ENCODE results near the gene OR14I1.

OR14I1 gene

GRCh38 chr1:248710305-248710900, 7.8 kb upstream of the OR14I1 start:
- Histone ChIP-seq H3K27me3 (no peaks in the 10 kb centered on the region), H3K36me3 (no peaks in the 10 kb centered on the region), H3K4me3 (ENCODE audit: low read depth, low read length) (no peak overlapping the region), H3K4me1 (no peaks in the 10 kb centered on the region), H3K9me3 (no peaks in the 10 kb centered on the region; the same call in 1 of the 2 replicates)
- DNase-seq = no peak
- TF ChIP-seq CTCF (IDR thresholded peaks at IDR 0.05; ENCODE audit: low read depth, low read length) = no peak

- no peaks in the 10 kb centered on the region for H3K9me3 ChIP-seq
Measured at GRCh38 chr1:248704606-248705005, 2.0 kb upstream of the OR14I1 start.

GRCh38 chr1:248703674-248704073, 1.1 kb upstream of the OR14I1 start:
- H3K36me3 ChIP-seq = no peaks in the 10 kb centered on the region
- TF ChIP-seq CTCF (IDR thresholded peaks at IDR 0.05; ENCODE audit: low read depth, low read length) = no peak
- H3K4me1 ChIP-seq = no peaks in the 10 kb centered on the region
- DNase-seq = no peak
- no peaks in the 10 kb centered on the region for H3K27me3 ChIP-seq
- H3K4me3 ChIP-seq (ENCODE audit: low read depth, low read length) = no peak overlapping the region
- no peaks in the 10 kb centered on the region for H3K9me3 ChIP-seq

More at GRCh38 chr1:248704606-248705005, 2.0 kb upstream of the OR14I1 start:
- Histone ChIP-seq H3K27me3 (no peaks in the 10 kb centered on the region), H3K4me3 (ENCODE audit: low read depth, low read length) (no peak overlapping the region), H3K36me3 (no peaks in the 10 kb centered on the region), H3K4me1 (no peaks in the 10 kb centered on the region)
- TF ChIP-seq CTCF (IDR thresholded peaks at IDR 0.05; ENCODE audit: low read depth, low read length) = no peak
- no peak for DNase-seq

GRCh38 chr1:248699099-248699498, 3.5 kb downstream of the OR14I1 start:
- DNase-seq = no peak
- no peak for TF ChIP-seq CTCF (IDR thresholded peaks at IDR 0.05; ENCODE audit: low read depth, low read length)
- Histone ChIP-seq H3K4me3 (ENCODE audit: low read depth, low read length) (no peak overlapping the region), H3K9me3 (no peaks in the 10 kb centered on the region), H3K36me3 (no peaks in the 10 kb centered on the region), H3K4me1 (no peaks in the 10 kb centered on the region), H3K27me3 (no peaks in the 10 kb centered on the region)

- H3K36me3 ChIP-seq = no peaks in the 10 kb centered on the region
- H3K9me3 ChIP-seq = no peaks in the 10 kb centered on the region
- H3K27me3 ChIP-seq = no peaks in the 10 kb centered on the region
- DNase-seq = no peak
- no peak overlapping the region for H3K4me3 ChIP-seq (ENCODE audit: low read depth, low read length)
- TF ChIP-seq CTCF (IDR thresholded peaks at IDR 0.05; ENCODE audit: low read depth, low read length) = no peak
- no peaks in the 10 kb centered on the region for H3K4me1 ChIP-seq
Measured at GRCh38 chr1:248697907-248698306, 4.7 kb downstream of the OR14I1 start.

GRCh38 chr1:248696774-248697173, 5.8 kb downstream of the OR14I1 start:
- no peaks in the 10 kb centered on the region for H3K4me1 ChIP-seq
- DNase-seq = no peak
- H3K9me3 ChIP-seq = no peaks in the 10 kb centered on the region
- H3K4me3 ChIP-seq (ENCODE audit: low read depth, low read length) = no peak overlapping the region
- TF ChIP-seq CTCF (IDR thresholded peaks at IDR 0.05; ENCODE audit: low read depth, low read length) = no peak
- no peaks in the 10 kb centered on the region for H3K27me3 ChIP-seq
- H3K36me3 ChIP-seq = no peaks in the 10 kb centered on the region
